Right lobe of liver (tissue), 6 donors: Measurements from ENCODE around the gene MKNK1. TPM values are rescaled to one million over a fixed set of nuclear protein-coding genes. Genes with fewer than 3 reads are reported as not detected.

Experiments used
- ATAC-seq, 4 donors: fragments of 200-7000 bp; cut with Tn5 transposase; one replicate each; pipeline ENCODE4 v1.9.1; 2020; ENCODE audit warnings: mild to moderate bottlenecking in 4 of 4, moderate library complexity in 4 of 4
- DNase-seq, 3 donors: peaks; one replicate each; pipeline ENCODE4 v3.0.0-alpha.2; 2020
- H3K27ac ChIP-seq, 3 donors: fragments of 200-600 bp; one replicate each; pipeline ENCODE4 v1.8.0; 2022
- H3K27me3 ChIP-seq, 2 donors: fragments of 200-600 bp; one replicate each; pipeline ENCODE4 v1.8.0; 2022
- H3K36me3 ChIP-seq, 4 donors: fragments of 200-600 bp; sonication (generic) in 1 of 4; one replicate each; pipeline versions ENCODE4 v1.5.1 to v1.8.0; 2017 to 2022; ENCODE audit warnings: control low read depth in 1 of 4
- H3K4me1 ChIP-seq, 4 donors: fragments of 200-600 bp; sonication (generic) in 1 of 4; one replicate each; pipeline versions ENCODE4 v1.5.1 to v1.8.0; 2017 to 2022; ENCODE audit warnings: control low read depth in 1 of 4
- H3K4me3 ChIP-seq, 3 donors: fragments of 200-600 bp; one replicate each; pipeline ENCODE4 v1.8.0; 2022
- H3K9me3 ChIP-seq, 4 donors: fragments of 200-600 bp; sonication (generic) in 1 of 4; one replicate each; pipeline versions ENCODE4 v1.5.1 to v1.8.0; 2017 to 2022; ENCODE audit warnings: control low read depth in 1 of 4
- POLR2A ChIP-seq: fragments of 450-650 bp; IDR thresholded peaks from one replicate; pipeline ENCODE4 v1.6.1; 2017; ENCODE audit warnings: antibody characterized with exemption, mild to moderate bottlenecking
- WGBS: methylation state at CpG from one replicate; pipeline ENCODE4 v1.1.6; 2018; ENCODE audit warnings: low coverage, low lambda C conversion rate; ENCODE audit not compliant: insufficient coverage; ENCODE audit errors: missing lambda C conversion rate; 5-methylcytosine and 5-hydroxymethylcytosine counted together
- intact Hi-C, 2 donors: fragments of 100-400 bp; cut with DNase I; formaldehyde crosslinking; loops; one replicate each; pipeline versions ENCODE4 v1.11.2 to v1.14.1; 2022
- total RNA-seq, 6 experiments: library from RNA; depleted of rRNA in 2 of 6; stranded (reverse); fragments of >200 nt in 2 of 6; fragmentation: NEBNext Ultra II Directional in 3 of 6; extraction: Animal tissue kit (Norgen Biotek cat#: 25700) in 3 of 6; gene quantifications; one replicate each; pipeline versions ENCODE4 v1.1.0 to v1.2.4, GENCODE V29; 2016 to 2023
- TF ChIP-seq, protein P1 (sequence below), 4 donors: fragments of 200-600 bp in 3 of 4; fragments of 450-650 bp in 1 of 4; IDR thresholded peaks; one replicate each; pipeline versions ENCODE4 v1.5.1 to v1.8.0; 2016 to 2022; ENCODE audit warnings: antibody characterized with exemption in 4 of 4, mild to moderate bottlenecking in 2 of 4
- donor health status: DM: no; HTN: yes; CAD: no.
- donor health status: DM: no; HTN: no; CAD: no.
- donor health status: DM: no; HTN: no; CAD: no.
- donor health status: DM: no; HTN: yes; CAD: no.
- donor health status: DM: no; HTN: yes; CAD: no.

The MKNK1 gene
- total RNA-seq, 6 experiments from 2014 or later, result 17.5 to 27.2 (median 20.8) TPM

DNA sequence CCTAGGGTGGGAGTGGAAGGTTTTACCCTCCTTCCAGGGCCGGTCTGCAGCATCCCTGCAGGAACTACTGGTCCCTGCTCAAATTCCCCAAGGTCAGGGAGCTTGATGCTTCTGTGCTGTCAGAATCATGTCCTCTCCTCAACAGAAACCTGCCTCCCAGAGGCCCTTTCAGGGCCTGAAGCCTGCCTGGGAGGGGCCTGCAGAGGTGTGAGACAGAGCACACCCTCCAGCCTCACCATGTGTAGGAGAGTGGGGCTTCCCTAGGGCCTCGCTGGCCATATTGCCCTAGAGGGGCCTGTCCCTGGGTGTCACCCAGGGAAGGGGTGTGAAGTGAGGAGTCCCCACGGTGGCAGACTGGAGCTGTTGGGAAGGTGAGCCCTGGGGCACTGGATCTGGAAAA lies 73.8 kb downstream of the MKNK1 start:
- 40% methylated on average over 1 of the region's 3 CpGs for WGBS
- H3K4me1 ChIP-seq, result peaks cover 0 to 14% (median 0%) of the 10 kb centered on the region in 4 donors
- H3K4me3 ChIP-seq, result no peak overlapping the region
- H3K27me3 ChIP-seq, result no peaks in the 10 kb centered on the region
- no peak overlapping the region for H3K27ac ChIP-seq
- intact Hi-C loops, result no loop called here
- TF ChIP-seq, protein P1, sequence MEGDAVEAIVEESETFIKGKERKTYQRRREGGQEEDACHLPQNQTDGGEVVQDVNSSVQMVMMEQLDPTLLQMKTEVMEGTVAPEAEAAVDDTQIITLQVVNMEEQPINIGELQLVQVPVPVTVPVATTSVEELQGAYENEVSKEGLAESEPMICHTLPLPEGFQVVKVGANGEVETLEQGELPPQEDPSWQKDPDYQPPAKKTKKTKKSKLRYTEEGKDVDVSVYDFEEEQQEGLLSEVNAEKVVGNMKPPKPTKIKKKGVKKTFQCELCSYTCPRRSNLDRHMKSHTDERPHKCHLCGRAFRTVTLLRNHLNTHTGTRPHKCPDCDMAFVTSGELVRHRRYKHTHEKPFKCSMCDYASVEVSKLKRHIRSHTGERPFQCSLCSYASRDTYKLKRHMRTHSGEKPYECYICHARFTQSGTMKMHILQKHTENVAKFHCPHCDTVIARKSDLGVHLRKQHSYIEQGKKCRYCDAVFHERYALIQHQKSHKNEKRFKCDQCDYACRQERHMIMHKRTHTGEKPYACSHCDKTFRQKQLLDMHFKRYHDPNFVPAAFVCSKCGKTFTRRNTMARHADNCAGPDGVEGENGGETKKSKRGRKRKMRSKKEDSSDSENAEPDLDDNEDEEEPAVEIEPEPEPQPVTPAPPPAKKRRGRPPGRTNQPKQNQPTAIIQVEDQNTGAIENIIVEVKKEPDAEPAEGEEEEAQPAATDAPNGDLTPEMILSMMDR (IDR thresholded peaks at IDR 0.05), result no peak
- no peak for TF ChIP-seq POLR2A
- H3K9me3 ChIP-seq, result no peaks in the 10 kb centered on the region
- no peaks in the 10 kb centered on the region for H3K36me3 ChIP-seq
- no peak for DNase-seq
- ATAC-seq, result no peak

DNA sequence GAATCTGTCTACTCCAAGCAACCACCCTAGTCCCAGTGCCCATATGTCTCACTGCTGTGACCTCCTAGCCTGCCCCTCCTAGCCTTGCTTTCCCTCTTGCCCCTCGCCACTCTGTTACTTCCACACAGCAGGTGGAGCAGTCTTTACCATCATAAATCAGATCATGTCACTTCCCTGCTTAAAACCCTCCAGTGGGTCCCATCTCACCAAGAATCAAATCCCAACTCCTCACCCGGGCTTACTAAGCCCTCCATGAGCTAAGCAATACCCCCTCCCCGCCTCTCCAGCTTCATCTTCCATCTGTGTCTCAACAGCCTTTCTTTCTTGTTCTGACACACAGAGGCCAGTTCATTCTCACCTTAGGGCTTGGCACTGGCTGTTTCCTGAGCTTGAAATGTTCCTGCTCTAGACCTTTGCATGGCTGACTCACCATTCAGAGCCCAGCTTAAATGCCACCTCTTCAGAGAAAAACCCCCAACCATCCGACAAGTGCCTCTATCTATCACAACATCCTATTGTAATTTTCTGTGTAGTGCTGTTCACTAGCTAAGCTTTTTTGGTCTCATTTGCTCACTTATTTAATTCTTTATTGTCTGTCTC lies 74.9 kb downstream of the MKNK1 start:
- no peaks in the 10 kb centered on the region for H3K9me3 ChIP-seq
- WGBS, result 42% methylated on average over 4 of the region's 4 CpGs
- H3K27ac ChIP-seq, result no peak overlapping the region
- peaks cover 0 to 14% (median 0%) of the 10 kb centered on the region in 4 donors for H3K4me1 ChIP-seq
- intact Hi-C loops, result loop anchor here (5.0 to 10.0 kb wide), 2 partner anchors 52 to 84 kb away; no protein-coding TSS in a partner anchor
- DNase-seq, result no peak
- TF ChIP-seq, protein P1 (IDR thresholded peaks at IDR 0.05), result no peak
- no peak for TF ChIP-seq POLR2A
- no peak for ATAC-seq
- H3K36me3 ChIP-seq, result no peaks in the 10 kb centered on the region
- H3K27me3 ChIP-seq, result no peaks in the 10 kb centered on the region
- no peak overlapping the region for H3K4me3 ChIP-seq

DNA sequence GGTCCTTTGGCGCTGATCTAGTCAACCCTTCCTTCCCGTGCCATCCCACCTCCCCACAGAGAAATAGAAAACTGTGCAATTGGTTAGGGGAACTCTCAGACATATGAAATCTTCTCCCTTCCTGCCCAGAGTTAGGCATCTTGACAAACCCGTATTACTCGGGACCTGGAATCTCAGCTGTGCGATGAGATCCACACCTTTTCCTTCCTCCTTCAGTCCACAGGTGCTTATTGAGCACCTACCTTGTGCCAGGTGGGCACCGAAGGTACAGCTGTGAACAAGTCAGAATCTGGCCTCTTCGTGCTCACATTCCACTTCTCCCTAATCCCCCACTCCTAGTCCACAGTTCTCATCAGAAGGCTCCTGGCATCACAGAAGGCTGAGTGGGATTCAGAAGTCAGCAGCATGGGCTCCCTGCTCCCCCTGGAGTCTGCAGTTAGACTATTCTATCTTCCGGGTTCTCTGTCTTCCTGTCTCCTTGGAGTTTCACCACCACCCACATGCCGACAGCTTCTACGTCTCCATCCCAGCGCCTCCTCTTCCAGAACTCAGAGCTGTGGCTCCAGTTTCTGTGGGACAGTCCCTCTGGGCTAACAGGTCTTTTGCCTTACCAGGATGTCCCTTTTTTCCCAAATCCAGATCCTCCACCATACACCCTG lies 75.6 kb downstream of the MKNK1 start:
- WGBS, result 45% methylated on average over 9 of the region's 11 CpGs
- no peak for DNase-seq
- intact Hi-C loops, result loop anchor here (5.0 to 10.0 kb wide), 2 partner anchors 51 to 84 kb away; no protein-coding TSS in a partner anchor
- no peak for ATAC-seq
- Histone ChIP-seq H3K36me3 (no peaks in the 10 kb centered on the region), H3K4me1 (peaks cover 0 to 12% (median 0%) of the 10 kb centered on the region in 4 donors), H3K9me3 (no peaks in the 10 kb centered on the region), H3K4me3 (no peak overlapping the region), H3K27ac (no peak overlapping the region), H3K27me3 (no peaks in the 10 kb centered on the region)
- TF ChIP-seq POLR2A, result no peak
- TF ChIP-seq, protein P1 (IDR thresholded peaks at IDR 0.05), result no peak

DNA sequence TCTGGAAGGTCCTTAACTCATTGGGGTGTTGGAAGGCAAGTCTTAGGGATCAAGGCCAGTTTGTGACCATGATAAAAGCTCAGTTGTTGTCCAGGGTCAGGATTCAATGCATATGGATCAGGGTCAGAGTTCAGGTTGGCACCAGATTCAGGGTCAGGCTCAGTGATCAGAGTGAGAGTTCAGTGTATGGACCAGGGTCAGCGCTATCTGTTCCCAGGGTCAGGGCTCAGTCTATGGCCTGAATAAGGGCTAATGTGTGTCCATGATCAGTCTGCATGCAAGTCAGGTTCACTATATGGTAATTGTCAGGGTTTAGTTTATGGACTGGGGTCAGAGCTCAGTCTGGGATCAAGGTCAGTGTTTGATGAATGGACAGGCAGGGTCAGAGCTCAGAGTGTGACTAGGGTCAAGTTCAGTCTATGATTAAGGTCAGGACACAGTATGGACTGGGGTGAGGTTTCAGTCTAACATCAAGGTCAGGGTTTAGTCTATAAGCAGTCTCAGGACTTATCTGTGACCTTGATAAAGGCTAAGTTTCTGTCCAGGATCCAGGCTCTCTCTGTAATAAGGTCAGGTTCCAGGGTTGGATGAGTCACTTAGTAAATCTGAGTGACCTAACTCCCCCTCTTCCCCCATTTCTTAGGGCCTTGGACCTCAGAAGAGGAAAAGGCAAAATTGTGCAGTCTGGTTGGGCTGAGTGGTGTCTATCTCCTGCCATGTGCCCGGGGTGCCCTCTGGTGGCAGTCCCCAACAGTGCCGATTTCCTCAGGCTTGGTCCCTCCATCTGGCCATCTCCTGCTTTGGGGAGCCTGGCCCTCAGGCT lies 76.4 kb downstream of the MKNK1 start:
- Histone ChIP-seq H3K27me3 (no peaks in the 10 kb centered on the region), H3K9me3 (no peaks in the 10 kb centered on the region), H3K27ac (no peak overlapping the region), H3K4me3 (no peak overlapping the region), H3K36me3 (no peaks in the 10 kb centered on the region), H3K4me1 (peaks cover 0 to 12% (median 0%) of the 10 kb centered on the region in 4 donors)
- WGBS, result 0% methylated on average over 2 of the region's 3 CpGs
- DNase-seq, result peak; percentile 78 to 79 (median 79)
- no peak for TF ChIP-seq POLR2A
- TF ChIP-seq, protein P1 (IDR thresholded peaks at IDR 0.05), result peak; percentile 83 to 93 (median 90)
- peak; percentile 88 to 91 (median 89) for ATAC-seq
- intact Hi-C loops, result loop anchor here (5.0 to 10.0 kb wide), 2 partner anchors 50 to 83 kb away; no protein-coding TSS in a partner anchor
